VCaP (cell line): ENCODE data around the gene WHRN.

Experiments used
- H3K27ac ChIP-seq: fragments of 450-650 bp; 2 replicates; pipeline ENCODE4 v1.5.1; 2017
- CTCF ChIP-seq: fragments of 450-650 bp; conservative IDR thresholded peaks from 2 replicates; pipeline ENCODE4 v1.5.1; 2017; ENCODE audit warnings: mild to moderate bottlenecking, moderate library complexity

The WHRN gene

DNA sequence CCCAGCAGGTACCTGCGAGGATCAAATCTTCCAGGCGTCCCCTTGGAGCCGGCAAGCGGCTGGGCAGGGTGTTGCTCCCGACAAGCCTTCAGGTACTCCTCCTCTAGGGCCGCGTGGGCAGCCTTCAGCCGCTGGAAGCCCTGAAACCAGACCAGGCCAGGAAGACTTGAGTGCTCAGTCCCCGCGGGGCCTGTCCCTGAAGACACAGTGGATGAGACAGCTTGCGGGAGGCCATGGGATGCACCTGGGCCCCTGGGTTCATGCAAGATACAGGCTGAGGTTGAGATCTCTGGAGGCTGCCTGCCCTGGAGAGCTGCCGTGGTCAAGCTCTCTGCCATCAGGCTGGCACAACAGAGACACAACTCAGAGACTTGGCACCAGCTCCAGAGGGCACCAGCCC is 142.9 kb downstream of the WHRN start:
- TF ChIP-seq CTCF: no peak
- H3K27ac ChIP-seq: no peak overlapping the region

GRCh38 chr9:114361542-114361941 is 143.7 kb downstream of the WHRN start:
- no peak for TF ChIP-seq CTCF
- no peak overlapping the region for H3K27ac ChIP-seq

DNA sequence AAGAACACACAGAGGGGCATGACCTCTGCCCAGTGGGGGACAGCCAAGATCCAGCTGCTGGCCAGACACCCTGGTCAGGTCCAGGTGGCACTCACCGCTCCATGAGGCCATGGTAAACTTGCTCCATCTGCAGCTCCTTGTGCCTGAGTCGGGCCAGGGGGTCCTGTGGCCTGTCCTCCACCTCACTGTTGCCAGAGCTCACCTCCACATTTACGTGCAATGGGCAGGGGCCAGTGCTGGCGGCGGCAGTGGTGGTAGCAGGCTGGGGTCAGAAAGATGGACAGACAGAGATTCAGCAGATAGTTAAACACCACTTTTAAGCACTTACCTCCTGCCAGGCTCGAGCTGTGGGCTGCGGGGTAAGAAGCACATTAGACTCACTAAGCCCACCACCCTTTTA is 145.5 kb downstream of the WHRN start:
- TF ChIP-seq CTCF: no peak
- H3K27ac ChIP-seq: no peak overlapping the region

GRCh38 chr9:114357911-114358328 is 147.4 kb downstream of the WHRN start:
- TF ChIP-seq CTCF: no peak
- no peak overlapping the region for H3K27ac ChIP-seq

- no peak for TF ChIP-seq CTCF
- H3K27ac ChIP-seq: no peak overlapping the region
These were observed 147.9 kb downstream of the WHRN start for GRCh38 chr9:114357360-114357759.

DNA sequence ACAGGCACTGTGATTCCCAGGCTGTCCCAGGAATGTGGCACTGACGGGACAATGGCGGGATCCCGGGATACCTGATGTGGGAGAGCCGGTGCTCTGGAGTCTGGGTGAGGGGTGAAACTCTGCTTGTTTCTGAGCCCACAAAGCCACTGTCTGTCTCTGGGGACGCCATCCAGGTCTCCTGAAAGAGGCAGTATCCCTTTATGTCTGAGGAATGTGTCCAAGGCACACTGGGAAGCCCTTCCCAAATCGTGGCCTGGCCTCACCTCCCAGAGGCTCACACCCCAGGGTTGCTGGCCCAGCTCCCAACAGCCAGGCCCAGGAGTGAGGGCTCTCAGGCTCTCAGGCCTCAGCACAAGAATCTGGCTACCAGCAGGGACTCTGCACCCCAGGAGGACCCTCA is 148.5 kb downstream of the WHRN start:
- no peak overlapping the region for H3K27ac ChIP-seq
- no peak for TF ChIP-seq CTCF

GRCh38 chr9:114355821-114356220 is 149.5 kb downstream of the WHRN start:
- no peak overlapping the region for H3K27ac ChIP-seq
- TF ChIP-seq CTCF: no peak
